ENCODE results near the gene WDR46. TPM values are rescaled to one million over a fixed set of nuclear protein-coding genes. Genes with fewer than 3 reads are reported as not detected.

Gene WDR46
- total RNA-seq, 2 donors from 2014 or later = 41.3 to 47.2 TPM

GRCh38 chr6:33316603-33317418, 27.8 kb upstream of the WDR46 start:
- WGBS = 73% methylated on average over 19 of the region's 19 CpGs
- peak overlapping the region; percentile 43 to 44 for H3K4me3 ChIP-seq
- peak overlapping the region; percentile 88 to 99 for H3K27ac ChIP-seq
- no peaks in the 10 kb centered on the region for H3K27me3 ChIP-seq (replicated peaks; ENCODE audit: insufficient read depth)
- DNase-seq (ENCODE audit: low spot score) = no peak
- peaks cover 15% of the 10 kb centered on the region for H3K4me1 ChIP-seq (replicated peaks)
- peaks cover 3 to 5% of the 10 kb centered on the region in 2 donors for H3K36me3 ChIP-seq
- no peaks in the 10 kb centered on the region for H3K9me3 ChIP-seq
- TF ChIP-seq POLR2AphosphoS5 (IDR thresholded peaks at IDR 0.05) = no peak
- no peak for TF ChIP-seq POLR2A (IDR thresholded peaks at IDR 0.05)
- TF ChIP-seq, protein P1, sequence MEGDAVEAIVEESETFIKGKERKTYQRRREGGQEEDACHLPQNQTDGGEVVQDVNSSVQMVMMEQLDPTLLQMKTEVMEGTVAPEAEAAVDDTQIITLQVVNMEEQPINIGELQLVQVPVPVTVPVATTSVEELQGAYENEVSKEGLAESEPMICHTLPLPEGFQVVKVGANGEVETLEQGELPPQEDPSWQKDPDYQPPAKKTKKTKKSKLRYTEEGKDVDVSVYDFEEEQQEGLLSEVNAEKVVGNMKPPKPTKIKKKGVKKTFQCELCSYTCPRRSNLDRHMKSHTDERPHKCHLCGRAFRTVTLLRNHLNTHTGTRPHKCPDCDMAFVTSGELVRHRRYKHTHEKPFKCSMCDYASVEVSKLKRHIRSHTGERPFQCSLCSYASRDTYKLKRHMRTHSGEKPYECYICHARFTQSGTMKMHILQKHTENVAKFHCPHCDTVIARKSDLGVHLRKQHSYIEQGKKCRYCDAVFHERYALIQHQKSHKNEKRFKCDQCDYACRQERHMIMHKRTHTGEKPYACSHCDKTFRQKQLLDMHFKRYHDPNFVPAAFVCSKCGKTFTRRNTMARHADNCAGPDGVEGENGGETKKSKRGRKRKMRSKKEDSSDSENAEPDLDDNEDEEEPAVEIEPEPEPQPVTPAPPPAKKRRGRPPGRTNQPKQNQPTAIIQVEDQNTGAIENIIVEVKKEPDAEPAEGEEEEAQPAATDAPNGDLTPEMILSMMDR (IDR thresholded peaks at IDR 0.05) = no peak
- intact Hi-C loops (cut with DNase I) = loop anchor here (5.0 kb wide), 1 partner anchor 95 kb away; the partner anchor contains the start of gene PHF1

- no peaks in the 10 kb centered on the region for H3K27me3 ChIP-seq (replicated peaks; ENCODE audit: insufficient read depth)
- intact Hi-C loops (cut with DNase I) = loop anchor here (5.0 kb wide), 1 partner anchor 96 kb away; the partner anchor contains the start of gene PHF1
- 83% methylated on average over 17 of the region's 17 CpGs for WGBS
- no peak for DNase-seq (ENCODE audit: low spot score)
- H3K36me3 ChIP-seq = peaks cover 3 to 5% of the 10 kb centered on the region in 2 donors
- TF ChIP-seq POLR2AphosphoS5 (IDR thresholded peaks at IDR 0.05) (no peak), POLR2A (IDR thresholded peaks at IDR 0.05) (no peak)
- TF ChIP-seq, protein P1 (IDR thresholded peaks at IDR 0.05) = no peak
- no peak overlapping the region for H3K4me3 ChIP-seq
- no peaks in the 10 kb centered on the region for H3K9me3 ChIP-seq
- peaks cover 8% of the 10 kb centered on the region for H3K4me1 ChIP-seq (replicated peaks)
- H3K27ac ChIP-seq = peak overlapping the region in 1 of 2 donors; percentile 99
Measured at GRCh38 chr6:33315793-33316602, 27.0 kb upstream of the WDR46 start.

GRCh38 chr6:33314943-33315792, 26.1 kb upstream of the WDR46 start:
- H3K27ac ChIP-seq = peak overlapping the region; percentile 96 to 99
- peak; percentile 64 for TF ChIP-seq POLR2A (IDR thresholded peaks at IDR 0.05)
- TF ChIP-seq, protein P1 (IDR thresholded peaks at IDR 0.05) = peak in 2 of 4 experiments; percentile 8
- peak; percentile 70 for TF ChIP-seq POLR2AphosphoS5 (IDR thresholded peaks at IDR 0.05)
- intact Hi-C loops (cut with DNase I) = loop anchor here (5.0 kb wide), 1 partner anchor 97 kb away; the partner anchor contains the start of gene PHF1
- DNase-seq (ENCODE audit: low spot score) = peak; percentile 78
- no peaks in the 10 kb centered on the region for H3K27me3 ChIP-seq (replicated peaks; ENCODE audit: insufficient read depth)
- peaks cover 3 to 5% of the 10 kb centered on the region in 2 donors for H3K36me3 ChIP-seq
- WGBS = 35% methylated on average over 31 of the region's 47 CpGs
- peaks cover 8% of the 10 kb centered on the region for H3K4me1 ChIP-seq (replicated peaks)
- no peaks in the 10 kb centered on the region for H3K9me3 ChIP-seq
- H3K4me3 ChIP-seq = peak overlapping the region; percentile 72 to 87

DNA sequence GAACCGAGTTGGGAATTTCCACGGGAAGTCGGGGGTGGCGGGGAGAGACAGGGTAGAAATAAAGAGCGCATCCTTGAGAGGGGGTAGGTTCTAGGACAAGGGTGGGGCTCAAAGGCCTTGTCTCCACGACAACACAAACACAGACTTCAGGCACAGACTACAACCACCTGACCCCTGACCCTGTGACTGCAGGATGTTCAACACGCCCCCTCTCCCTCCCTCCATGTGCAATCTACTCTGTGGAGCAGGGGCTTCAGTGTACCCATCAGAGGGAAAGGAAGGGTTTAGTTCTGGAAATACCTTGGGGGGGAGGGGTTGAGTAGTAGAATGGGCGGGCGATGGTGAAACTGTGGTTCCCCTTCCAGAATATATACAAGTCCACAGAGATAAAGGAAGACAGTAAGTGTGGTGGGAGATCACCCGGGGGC, 25.5 kb upstream of the WDR46 start:
- Histone ChIP-seq H3K4me1 (replicated peaks) (peaks cover 8% of the 10 kb centered on the region), H3K27ac (peak overlapping the region; percentile 96 to 99), H3K36me3 (peaks cover 1 to 4% of the 10 kb centered on the region in 2 donors), H3K9me3 (no peaks in the 10 kb centered on the region), H3K4me3 (peak overlapping the region; percentile 72 to 87), H3K27me3 (replicated peaks; ENCODE audit: insufficient read depth) (no peaks in the 10 kb centered on the region)
- TF ChIP-seq POLR2AphosphoS5 (IDR thresholded peaks at IDR 0.05) (peak; percentile 6), POLR2A (IDR thresholded peaks at IDR 0.05) (no peak)
- TF ChIP-seq, protein P1 (IDR thresholded peaks at IDR 0.05) = no peak
- WGBS = 2% methylated on average over 10 of the region's 10 CpGs
- intact Hi-C loops (cut with DNase I) = no loop called here
- peak; percentile 57 for DNase-seq (ENCODE audit: low spot score)
